GM12892 (cell line): ENCODE data around the gene COMMD7.
"Not testable (repeated sequence)": the region's sequence is repeated elsewhere in the genome, so short reads cannot be mapped to it uniquely, and the experiment has no call there.

Experiments used
- POLR2A ChIP-seq: IDR thresholded peaks from 2 replicates; pipeline ENCODE4 v1.6.1; 2011; ENCODE audit warnings: low read depth, low read length, control low read depth
- POLR2AphosphoS5 ChIP-seq: IDR thresholded peaks from 2 replicates; pipeline ENCODE4 v1.6.1; 2011; ENCODE audit warnings: low read depth, low read length, control low read depth

GRCh38 chr20:32729334-32729733 lies 13.9 kb downstream of the COMMD7 start:
- not testable (repeated sequence) for TF ChIP-seq POLR2A, POLR2AphosphoS5
